ENCODE results near the gene EPHB2.
"Not testable (repeated sequence)": the region's sequence is repeated elsewhere in the genome, so short reads cannot be mapped to it uniquely, and the experiment has no call there.

The EPHB2 gene

DNA sequence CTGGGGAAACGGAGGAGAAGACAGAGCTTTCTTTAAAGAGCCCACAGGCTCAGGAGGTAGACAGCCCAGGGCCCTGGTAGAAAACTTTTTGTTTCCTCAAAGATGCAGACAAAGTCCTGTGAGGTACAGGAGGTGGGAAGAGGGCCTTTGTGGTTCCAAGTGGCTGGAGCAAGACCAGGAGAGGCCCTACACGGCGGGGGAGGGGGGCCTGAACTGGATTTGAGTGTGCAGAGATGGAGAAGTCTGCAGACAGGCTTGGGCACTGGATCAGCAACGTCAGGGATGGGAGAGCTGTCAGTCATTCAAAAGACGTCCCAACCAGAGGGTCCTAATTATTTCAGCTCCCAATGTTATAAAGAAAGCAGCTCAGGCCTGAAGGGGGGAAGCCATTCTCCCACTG lies 126.2 kb downstream of the EPHB2 start:
- DNase-seq (ENCODE audit: low read depth): no peak

DNA sequence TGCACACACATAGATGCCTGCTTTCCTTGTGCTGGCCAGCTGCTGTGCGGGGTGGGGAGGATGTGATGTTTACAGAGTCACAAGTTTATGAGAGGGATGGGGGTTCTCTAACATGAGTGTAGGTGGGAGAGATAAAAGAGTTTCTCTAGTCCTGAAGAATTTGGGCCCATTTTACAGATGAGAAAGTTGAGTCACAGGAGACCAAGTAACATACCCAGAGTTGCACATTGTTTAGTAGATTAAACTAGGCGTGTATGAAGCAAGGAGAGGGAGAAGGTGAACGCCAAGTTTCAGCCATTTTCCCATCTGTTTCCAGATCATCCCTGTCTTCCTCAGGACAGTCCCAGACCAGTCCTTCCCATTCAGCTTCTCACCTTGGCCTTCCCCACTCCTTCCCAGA lies 126.7 kb downstream of the EPHB2 start:
- no peak for DNase-seq (ENCODE audit: low read depth)

DNA sequence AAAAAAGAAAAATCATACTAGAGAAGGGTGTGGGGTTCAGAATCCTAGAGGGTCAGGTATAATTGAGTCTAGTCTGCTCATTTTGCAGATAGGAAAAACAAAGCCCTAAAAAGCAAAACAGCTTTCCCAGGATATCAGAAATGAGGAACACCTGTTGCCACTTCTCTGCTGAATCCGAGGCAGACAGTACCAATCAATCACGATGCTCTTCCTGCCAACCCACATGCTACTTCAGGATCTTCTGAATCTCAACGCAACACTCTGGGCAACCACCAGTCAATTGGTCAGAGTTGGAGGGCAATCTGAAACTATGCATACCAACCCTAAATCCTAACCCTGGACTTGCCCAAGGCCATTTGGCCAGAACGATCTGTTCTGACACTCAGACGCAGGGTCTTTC lies 128.3 kb downstream of the EPHB2 start:
- no peak for DNase-seq (ENCODE audit: low read depth)

DNA sequence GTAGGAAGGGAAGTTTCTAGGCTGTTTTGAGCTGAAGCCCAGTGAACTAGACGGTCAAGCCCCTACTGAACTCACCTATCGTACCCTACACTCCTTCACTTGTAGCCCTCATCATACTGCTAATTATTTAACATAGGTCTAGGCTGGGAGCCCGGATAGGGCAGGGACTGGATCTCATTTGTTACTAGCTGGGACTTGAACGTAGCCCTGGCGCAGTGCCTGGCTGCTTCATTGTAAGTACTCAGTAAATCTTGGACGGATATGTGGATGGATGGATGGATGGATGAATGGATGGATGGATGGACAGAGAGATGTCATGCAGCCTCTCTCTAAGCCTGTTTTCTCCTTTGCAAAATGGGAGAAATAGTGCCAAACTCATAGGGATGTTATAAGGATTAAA lies 129.2 kb downstream of the EPHB2 start:
- DNase-seq (ENCODE audit: low read depth): no peak

DNA sequence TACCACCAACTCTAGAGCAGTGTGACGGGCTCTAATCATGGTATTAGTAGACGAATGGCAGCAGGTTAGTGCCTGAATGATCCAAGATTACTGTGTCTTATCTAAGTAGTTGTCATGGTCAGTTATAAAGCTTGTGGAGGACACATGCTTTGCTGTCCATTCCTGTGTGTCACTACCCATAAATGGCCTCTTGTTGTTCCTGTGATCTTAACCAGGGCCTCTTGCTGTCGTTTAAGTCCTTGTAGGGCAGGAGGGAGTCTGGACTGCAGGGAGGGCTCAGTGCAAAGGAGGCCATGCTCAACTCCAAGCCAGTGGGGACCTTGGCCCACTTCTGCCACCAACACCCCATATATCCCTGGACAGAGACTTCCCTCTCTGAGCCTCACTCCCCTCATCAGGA lies 130.5 kb downstream of the EPHB2 start:
- no peak for DNase-seq (ENCODE audit: low read depth)

DNA sequence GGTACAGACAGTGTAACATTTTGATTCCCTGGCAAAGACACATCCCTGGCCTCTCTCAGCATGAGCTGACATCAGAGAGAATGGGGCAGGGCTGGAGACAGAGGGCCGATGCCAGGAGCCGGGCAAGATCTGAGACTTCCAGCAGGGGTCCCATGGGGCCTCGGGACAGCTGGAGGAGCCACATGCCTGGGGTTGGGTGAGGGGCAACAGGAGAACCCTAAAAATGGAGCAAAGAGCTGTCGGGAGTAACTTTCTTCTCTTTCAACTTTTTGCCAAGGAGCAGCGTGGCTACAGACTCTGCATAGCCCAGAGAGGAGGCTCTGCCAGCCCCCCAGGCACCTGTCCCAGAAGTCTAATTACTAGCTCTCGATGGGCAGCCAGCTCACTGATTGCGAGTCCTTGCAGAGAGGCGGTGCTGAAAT lies 131.2 kb downstream of the EPHB2 start:
- DNase-seq (ENCODE audit: low read depth): no peak

DNA sequence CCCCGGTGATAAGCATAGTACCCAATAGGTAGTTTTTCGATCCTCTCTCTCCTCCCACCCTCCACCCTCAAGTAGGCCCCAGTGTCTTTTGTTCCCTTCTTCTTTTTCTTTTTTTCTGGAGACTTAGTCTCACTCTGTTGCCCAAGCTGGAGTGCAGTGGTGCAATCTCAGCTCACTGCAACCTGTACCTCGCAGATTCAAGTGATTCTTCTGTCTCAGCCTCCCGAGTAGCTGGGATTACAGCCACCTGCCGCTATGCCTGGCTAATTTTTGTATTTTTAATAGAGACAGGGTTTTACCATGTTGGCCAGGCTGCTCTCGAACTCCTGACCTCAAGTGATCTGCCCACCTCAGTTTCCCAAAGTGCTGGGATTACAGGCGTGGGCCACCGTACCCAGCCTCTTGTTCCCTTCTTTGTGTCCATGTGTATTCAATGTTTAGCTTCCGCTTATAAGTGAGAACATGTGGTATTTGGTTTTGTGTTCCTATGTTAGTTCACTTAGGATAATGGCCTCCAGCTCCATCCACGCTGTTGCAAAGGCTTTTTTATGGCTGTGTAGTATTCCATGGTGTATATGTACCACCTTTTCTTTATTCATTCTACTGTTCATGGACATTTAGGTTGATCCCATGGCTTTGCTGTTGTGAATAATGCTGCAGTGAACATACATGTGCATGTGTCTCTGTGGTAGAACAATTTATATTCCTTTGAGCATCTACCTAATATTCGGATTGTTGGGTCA lies 133.0 kb downstream of the EPHB2 start:
- DNase-seq (ENCODE audit: low read depth): not testable (repeated sequence)

GRCh38 chr1:22844621-22845020 lies 134.0 kb downstream of the EPHB2 start:
- DNase-seq (ENCODE audit: low read depth): no peak

DNA sequence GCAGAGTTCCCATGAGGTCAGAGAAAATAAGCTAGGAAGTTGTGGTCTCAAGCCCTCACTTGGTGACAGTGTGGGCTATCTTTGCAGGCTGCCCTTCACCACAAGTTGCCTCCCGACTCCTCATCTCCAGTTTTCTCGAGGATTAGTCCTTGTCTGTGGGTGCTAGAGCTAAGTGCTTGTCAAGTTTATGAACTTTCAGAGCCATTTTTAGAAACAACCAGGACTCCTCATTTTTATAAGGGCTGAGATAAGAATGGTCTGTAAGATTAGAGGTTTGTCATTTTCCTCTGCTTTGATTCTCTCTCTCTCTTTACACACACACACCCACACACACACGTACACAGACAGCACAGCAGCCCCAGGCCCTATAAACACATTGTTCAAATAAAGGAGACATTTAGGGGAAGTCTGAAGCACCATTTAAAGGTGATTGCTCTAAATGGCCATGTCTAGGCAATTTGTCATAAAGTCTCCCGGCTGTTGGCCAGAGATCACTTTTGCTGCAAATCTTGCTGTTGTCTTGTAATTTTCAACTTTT lies 134.8 kb downstream of the EPHB2 start:
- no peak for DNase-seq (ENCODE audit: low read depth)

- DNase-seq (ENCODE audit: low read depth): no peak
Measured at GRCh38 chr1:22846458-22846857, 135.8 kb downstream of the EPHB2 start.

DNA sequence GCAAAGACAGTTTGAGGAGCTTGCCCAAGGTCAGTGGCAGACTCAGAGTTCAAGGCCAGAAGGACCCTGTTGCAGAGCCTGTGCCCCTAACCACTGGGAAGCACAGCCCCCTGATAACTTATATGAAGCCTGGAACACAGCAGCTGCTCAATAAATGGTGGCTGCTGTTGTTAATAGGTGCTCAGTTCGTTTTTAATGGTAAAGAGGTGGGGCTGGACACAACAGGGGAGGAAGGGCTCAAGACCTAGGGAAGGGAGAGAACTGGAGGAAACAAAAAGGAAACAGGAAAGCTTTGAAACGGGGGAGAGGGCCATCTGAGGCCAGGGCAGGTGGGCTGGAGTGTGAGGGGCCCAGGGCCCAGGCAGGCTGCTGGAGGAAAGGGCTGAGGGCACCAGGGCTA lies 136.6 kb downstream of the EPHB2 start:
- no peak for DNase-seq (ENCODE audit: low read depth)

DNA sequence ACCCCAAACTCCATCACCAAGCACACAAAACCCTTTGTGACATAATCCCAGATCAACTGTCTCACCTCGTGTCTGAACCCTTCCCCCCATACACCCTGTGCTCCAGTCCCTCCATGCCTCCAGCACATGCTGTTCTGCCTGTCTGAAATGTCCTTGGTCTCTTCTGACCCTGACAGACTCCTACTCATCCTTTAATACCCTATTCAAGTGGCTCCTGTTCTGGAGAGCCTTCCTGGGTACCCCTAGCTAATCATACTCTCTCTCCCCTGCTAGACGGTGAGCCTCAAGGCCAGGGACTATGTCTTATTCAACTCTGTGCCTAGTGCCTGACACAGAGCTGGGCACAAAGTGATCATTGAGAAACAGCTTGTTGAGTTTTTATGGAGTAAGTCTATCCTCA lies 137.1 kb downstream of the EPHB2 start:
- DNase-seq (ENCODE audit: low read depth): no peak

DNA sequence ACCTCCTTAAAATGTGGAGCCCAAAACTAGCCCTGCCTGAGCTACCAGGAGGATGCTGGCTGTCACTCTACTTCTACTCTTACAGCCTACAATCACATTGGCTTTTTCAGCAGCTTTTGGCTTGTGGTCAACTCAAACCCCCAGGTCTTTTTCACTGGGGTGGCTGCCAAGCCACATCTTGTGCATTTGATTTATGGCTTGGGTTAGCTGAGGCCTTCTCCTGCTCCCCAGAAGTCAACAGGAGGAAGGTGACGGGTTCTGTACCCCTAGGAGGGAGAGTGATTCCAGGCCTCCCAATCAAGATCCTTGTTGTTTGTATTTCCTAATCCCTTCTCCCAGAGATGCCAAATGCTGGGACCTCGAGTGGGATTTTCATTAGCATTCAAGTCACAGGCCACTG lies 137.8 kb downstream of the EPHB2 start:
- DNase-seq (ENCODE audit: low read depth): no peak

- DNase-seq (ENCODE audit: low read depth): no peak
Measured at GRCh38 chr1:22849770-22850169, 139.1 kb downstream of the EPHB2 start.

GRCh38 chr1:22850281-22850680 lies 139.6 kb downstream of the EPHB2 start:
- no peak for DNase-seq (ENCODE audit: low read depth)

GRCh38 chr1:22850681-22851080 lies 140.0 kb downstream of the EPHB2 start:
- DNase-seq (ENCODE audit: low read depth): no peak

DNA sequence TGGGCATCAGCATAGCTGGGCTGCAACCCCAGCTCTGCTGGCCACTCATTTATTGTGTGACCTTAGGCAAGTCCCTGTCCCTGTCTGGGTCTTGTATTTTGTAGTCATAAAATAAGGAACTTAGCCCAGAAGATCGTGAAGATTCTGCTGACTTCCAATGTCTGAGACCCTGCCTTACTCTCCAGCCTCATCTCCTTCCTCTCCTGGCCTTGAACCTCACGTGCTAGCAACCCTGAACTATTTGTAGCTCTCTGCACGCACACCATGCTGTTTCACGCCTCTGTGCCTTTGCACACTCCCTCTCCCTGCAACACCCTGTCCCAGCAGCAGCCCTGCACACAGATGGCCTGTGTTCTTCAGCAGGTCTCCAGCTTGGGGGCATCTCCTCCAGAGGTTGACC lies 140.9 kb downstream of the EPHB2 start:
- DNase-seq (ENCODE audit: low read depth): no peak

- DNase-seq (ENCODE audit: low read depth): no peak
Measured at GRCh38 chr1:22852144-22852655, 141.6 kb downstream of the EPHB2 start.

DNA sequence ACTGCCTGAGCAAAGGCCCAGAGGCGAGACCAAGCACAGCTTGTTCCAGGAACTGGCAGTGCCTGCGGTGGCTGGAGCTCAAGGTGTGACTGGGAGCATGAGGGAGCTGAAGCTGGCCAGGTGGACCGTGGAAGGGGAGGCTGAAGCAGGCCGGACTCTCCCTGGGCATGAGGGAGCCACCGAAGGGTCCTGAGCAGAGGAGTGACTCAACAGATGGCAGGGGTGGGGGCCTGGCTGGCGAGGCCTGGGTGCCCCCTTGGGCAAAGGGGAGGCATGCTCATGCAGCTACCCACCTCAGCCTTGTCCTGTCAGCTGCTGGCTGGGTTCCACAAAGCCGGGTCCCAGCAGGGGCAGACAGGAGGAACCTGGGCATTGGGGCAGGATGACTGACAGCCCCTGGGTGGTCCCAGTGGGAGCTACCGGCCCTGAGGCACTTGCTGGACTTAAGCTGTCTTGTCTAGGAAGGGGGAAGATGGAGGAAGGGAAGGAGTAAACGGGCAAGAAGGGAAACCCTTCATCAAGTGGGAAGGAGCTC lies 143.1 kb downstream of the EPHB2 start:
- no peak for DNase-seq (ENCODE audit: low read depth)

- DNase-seq (ENCODE audit: low read depth): no peak
Measured at GRCh38 chr1:22854688-22855565, 144.3 kb downstream of the EPHB2 start.

GRCh38 chr1:22855668-22856606 lies 145.3 kb downstream of the EPHB2 start:
- no peak for DNase-seq (ENCODE audit: low read depth)

DNA sequence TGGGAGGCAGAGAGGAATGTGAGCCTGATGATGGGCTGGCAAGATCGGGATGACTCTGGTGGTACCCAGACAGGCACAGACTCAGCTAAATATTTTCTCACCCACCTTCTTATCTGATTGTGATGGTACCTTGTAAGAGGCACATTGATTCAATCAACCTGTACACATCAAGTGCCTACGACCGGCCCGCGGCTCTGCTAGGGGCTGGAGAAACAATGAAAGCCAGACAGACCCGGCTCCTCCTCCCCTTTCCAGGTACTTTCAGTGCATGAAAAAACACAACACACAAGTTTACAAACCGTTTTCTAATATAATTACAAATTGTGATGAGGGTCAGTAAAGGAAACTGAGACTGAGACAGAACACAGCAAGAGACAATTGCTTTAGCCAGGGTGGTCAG lies 147.0 kb downstream of the EPHB2 start:
- DNase-seq (ENCODE audit: low read depth): no peak

Data from HS-27A (cell line).